T-helper 17 cell (primary cell): ENCODE results near the gene NDUFS8. TPM values are rescaled to one million over a fixed set of nuclear protein-coding genes. Genes with fewer than 3 reads are reported as not detected.

Experiments used
- ATAC-seq: fragments of 150-1000 bp; cut with Tn5 transposase; 2 replicates; pipeline ENCODE4 v1.10.0; 2021; ENCODE audit warnings: mild to moderate bottlenecking, moderate library complexity
- DNase-seq, 3 donors: peaks; one replicate each; pipeline versions ENCODE4 v3.0.0 to v3.0.0-alpha.2; 2020 to 2021
- H3K9me3 ChIP-seq: one replicate; pipeline ENCODE4 v1.7.0; 2013; ENCODE audit warnings: low read length, mild to moderate bottlenecking; ENCODE audit not compliant: control insufficient read depth, poor library complexity, severe bottlenecking
- H3K27ac Mint-ChIP-seq: one replicate; pipeline ENCODE4 v1.8.0; 2022; ENCODE audit warnings: mild to moderate bottlenecking, moderate library complexity, mixed read lengths
- H3K27me3 Mint-ChIP-seq: one replicate; pipeline ENCODE4 v1.8.0; 2022; ENCODE audit warnings: mixed read lengths
- H3K36me3 Mint-ChIP-seq: one replicate; pipeline ENCODE4 v1.8.0; 2022; ENCODE audit warnings: low read depth, mixed read lengths
- H3K4me1 Mint-ChIP-seq: one replicate; pipeline ENCODE4 v1.8.0; 2022; ENCODE audit warnings: mild to moderate bottlenecking, mixed read lengths
- H3K4me3 Mint-ChIP-seq: one replicate; pipeline ENCODE4 v1.8.0; 2022; ENCODE audit warnings: mild to moderate bottlenecking, moderate library complexity, mixed read lengths
- total RNA-seq, 4 donors: library from RNA in 2 of 4; stranded (reverse) in 2 of 4; gene quantifications; one replicate each; pipeline ENCODE4 v1.2.3 and lab custom pipeline; 2022 to 2026

The NDUFS8 gene
- total RNA-seq, 2 donors from 2014 or later, result 59.5 to 64.2 TPM

- H3K9me3 ChIP-seq, result no peaks in the 10 kb centered on the region
- no peak for DNase-seq
- Mint-ChIP-seq H3K36me3 (no peaks in the 10 kb centered on the region), H3K27me3 (peaks cover 7% of the 10 kb centered on the region), H3K4me1 (peaks cover 13% of the 10 kb centered on the region), H3K27ac (peak overlapping the region; percentile 53), H3K4me3 (no peak overlapping the region)
- ATAC-seq, result no peak
These were observed 21.8 kb upstream of the NDUFS8 start for GRCh38 chr11:68008381-68009337.

DNA sequence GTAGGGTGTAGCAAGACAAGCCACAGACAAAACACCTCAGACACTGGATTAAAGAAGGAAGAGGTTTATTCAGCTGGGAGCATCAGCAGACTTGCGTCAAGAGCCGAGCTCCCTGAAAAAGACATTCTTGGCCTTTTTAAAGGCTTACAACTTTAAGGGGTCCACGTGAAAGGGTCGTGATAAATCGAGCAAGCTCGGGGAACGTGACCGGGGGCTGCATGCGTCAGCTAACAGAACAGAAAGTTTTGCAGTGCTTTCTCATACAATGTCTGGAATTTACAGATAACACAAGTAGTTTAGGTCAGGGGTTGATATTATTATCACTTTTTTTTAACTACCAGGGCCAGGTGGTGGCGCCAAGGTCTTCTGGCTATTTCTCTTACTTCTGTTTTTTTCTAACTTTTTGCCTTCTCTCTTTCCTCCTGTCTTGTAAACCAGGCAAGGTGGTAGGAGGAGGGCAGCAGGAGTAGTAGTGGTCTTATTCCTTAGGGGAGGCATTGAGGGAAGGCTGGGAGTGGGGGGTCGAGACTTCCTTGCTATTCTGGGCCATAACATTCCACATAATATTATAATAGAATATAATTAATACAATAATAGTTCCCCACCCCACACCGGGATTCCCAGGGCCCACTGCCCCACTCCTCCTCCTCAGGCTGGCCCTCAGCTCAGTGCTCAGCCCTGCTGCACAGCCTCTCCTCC is 20.9 kb upstream of the NDUFS8 start:
- Mint-ChIP-seq H3K4me3 (no peak overlapping the region), H3K27ac (peak overlapping the region; percentile 53), H3K4me1 (peaks cover 10% of the 10 kb centered on the region), H3K27me3 (peaks cover 12% of the 10 kb centered on the region), H3K36me3 (no peaks in the 10 kb centered on the region)
- no peaks in the 10 kb centered on the region for H3K9me3 ChIP-seq
- DNase-seq (no peak), ATAC-seq (no peak)

GRCh38 chr11:68010090-68011041 is 20.1 kb upstream of the NDUFS8 start, which contains the start of gene ALDH3B1:
ALDH3B1 (plus strand) TSS chr11:68010327; CDS start chr11:68015298, 4,971 bp downstream.
- ATAC-seq (peak; percentile 50), DNase-seq (no peak)
- H3K9me3 ChIP-seq, result no peaks in the 10 kb centered on the region
- H3K4me1 Mint-ChIP-seq, result peaks cover 7% of the 10 kb centered on the region
- peaks cover 12% of the 10 kb centered on the region for H3K27me3 Mint-ChIP-seq
- H3K36me3 Mint-ChIP-seq, result no peaks in the 10 kb centered on the region
- H3K27ac Mint-ChIP-seq, result peak within 1 kb of the TSS; percentile 53
- H3K4me3 Mint-ChIP-seq, result no peak within 1 kb of the TSS

- Mint-ChIP-seq H3K27me3 (peaks cover 12% of the 10 kb centered on the region), H3K4me1 (peaks cover 7% of the 10 kb centered on the region), H3K36me3 (no peaks in the 10 kb centered on the region), H3K27ac (no peak overlapping the region), H3K4me3 (no peak overlapping the region)
- no peaks in the 10 kb centered on the region for H3K9me3 ChIP-seq
- ATAC-seq, result no peak
- no peak for DNase-seq
These were observed 19.2 kb upstream of the NDUFS8 start for GRCh38 chr11:68011051-68011943.

DNA sequence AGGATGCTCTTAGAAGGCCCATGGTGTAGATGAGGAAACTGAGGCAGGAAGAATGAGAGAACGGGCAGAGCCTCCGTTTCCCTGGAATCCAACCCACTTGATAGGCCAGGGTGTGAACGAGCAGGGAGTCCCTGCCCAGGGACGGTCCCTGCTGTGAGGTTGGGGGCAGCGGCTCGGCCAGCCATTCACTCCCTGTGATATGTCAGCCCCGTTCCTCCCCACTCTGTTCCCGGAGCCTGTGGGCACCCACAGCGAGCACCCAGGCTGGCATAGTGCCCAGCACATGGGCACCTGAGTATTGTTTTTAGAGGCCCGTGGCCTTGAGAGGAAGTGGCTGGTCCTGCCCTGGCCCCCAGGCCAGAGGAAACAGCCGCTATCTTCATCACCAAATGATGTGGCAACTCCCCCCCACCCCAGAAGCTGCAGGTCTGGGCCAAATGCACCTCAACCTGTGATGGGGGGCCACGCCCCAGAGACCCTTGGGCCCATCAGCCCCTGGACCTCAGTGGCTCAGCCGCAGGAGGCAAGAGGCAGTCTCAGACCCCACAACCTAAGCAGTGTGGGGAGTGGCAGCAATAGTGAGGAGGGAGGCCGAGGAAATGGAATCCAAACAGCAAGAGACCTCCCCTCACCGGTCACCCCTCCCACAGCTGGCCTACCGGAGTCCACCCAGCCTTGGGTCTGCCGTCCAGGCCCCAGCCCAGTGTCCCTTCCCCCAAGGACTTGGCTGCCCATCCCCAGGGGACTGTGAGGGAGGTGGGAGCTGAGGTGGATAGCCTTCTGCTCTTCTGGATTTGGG is 18.2 kb upstream of the NDUFS8 start:
- Mint-ChIP-seq H3K27ac (no peak overlapping the region), H3K27me3 (peaks cover 12% of the 10 kb centered on the region), H3K4me3 (no peak overlapping the region), H3K4me1 (peaks cover 7% of the 10 kb centered on the region), H3K36me3 (no peaks in the 10 kb centered on the region)
- DNase-seq (no peak), ATAC-seq (no peak)
- H3K9me3 ChIP-seq, result no peaks in the 10 kb centered on the region

GRCh38 chr11:68012843-68013610 is 17.5 kb upstream of the NDUFS8 start:
- DNase-seq (no peak), ATAC-seq (no peak)
- Mint-ChIP-seq H3K4me3 (no peak overlapping the region), H3K36me3 (no peaks in the 10 kb centered on the region), H3K27me3 (peaks cover 12% of the 10 kb centered on the region), H3K4me1 (peaks cover 7% of the 10 kb centered on the region), H3K27ac (no peak overlapping the region)
- H3K9me3 ChIP-seq, result no peaks in the 10 kb centered on the region

GRCh38 chr11:68013611-68014156 is 16.8 kb upstream of the NDUFS8 start:
- Mint-ChIP-seq H3K4me1 (peaks cover 7% of the 10 kb centered on the region), H3K27ac (no peak overlapping the region), H3K36me3 (no peaks in the 10 kb centered on the region), H3K27me3 (peaks cover 12% of the 10 kb centered on the region), H3K4me3 (no peak overlapping the region)
- H3K9me3 ChIP-seq, result no peaks in the 10 kb centered on the region
- ATAC-seq, result no peak
- no peak for DNase-seq

- Mint-ChIP-seq H3K27me3 (peaks cover 5% of the 10 kb centered on the region), H3K4me3 (no peak overlapping the region), H3K27ac (no peak overlapping the region), H3K4me1 (peaks cover 2% of the 10 kb centered on the region), H3K36me3 (no peaks in the 10 kb centered on the region)
- DNase-seq, result no peak
- no peaks in the 10 kb centered on the region for H3K9me3 ChIP-seq
- peak; percentile 49 for ATAC-seq
These were observed 16.1 kb upstream of the NDUFS8 start for GRCh38 chr11:68014157-68014946.

GRCh38 chr11:68014947-68015447 is 15.5 kb upstream of the NDUFS8 start:
- DNase-seq, result no peak
- H3K36me3 Mint-ChIP-seq, result no peaks in the 10 kb centered on the region
- no peak for ATAC-seq
- H3K27ac Mint-ChIP-seq, result no peak overlapping the region
- H3K4me3 Mint-ChIP-seq, result no peak overlapping the region
- H3K4me1 Mint-ChIP-seq, result peaks cover under 1% of the 10 kb centered on the region
- no peaks in the 10 kb centered on the region for H3K9me3 ChIP-seq
- H3K27me3 Mint-ChIP-seq, result peaks cover 5% of the 10 kb centered on the region

GRCh38 chr11:68015467-68015866 is 15.0 kb upstream of the NDUFS8 start:
- no peak for DNase-seq
- ATAC-seq, result no peak
- Mint-ChIP-seq H3K27me3 (peaks cover 7% of the 10 kb centered on the region), H3K27ac (no peak overlapping the region), H3K4me3 (no peak overlapping the region), H3K4me1 (no peaks in the 10 kb centered on the region), H3K36me3 (no peaks in the 10 kb centered on the region)
- no peaks in the 10 kb centered on the region for H3K9me3 ChIP-seq
